Measurements from ENCODE around the gene AP2B1. TPM values are rescaled to one million over a fixed set of nuclear protein-coding genes. Genes with fewer than 3 reads are reported as not detected.

AP2B1 gene
- polyA plus RNA-seq, 1 donor (not counting 4 experiments of a cell fraction or from before 2014, with no cell fraction given): 189 TPM

GRCh38 chr17:35578197-35578928, 8.8 kb upstream of the AP2B1 start, which contains the start of gene PEX12:
PEX12 (minus strand) TSS chr17:35578571; CDS start chr17:35578021, 550 bp downstream.
- Histone ChIP-seq H3K79me2 (ENCODE audit: control insufficient read depth, insufficient read depth, low read length) (peaks cover 3% of the 10 kb centered on the region), H4K20me1 (ENCODE audit: control insufficient read depth, extremely low read depth, insufficient read depth, low read length) (no peaks in the 10 kb centered on the region), H3K36me3 (ENCODE audit: control insufficient read depth in 2 of 2, extremely low read depth in 1 of 2, insufficient read depth in 2 of 2, low read length in 2 of 2) (peaks cover 4 to 6% of the 10 kb centered on the region in 2 experiments), H3K27me3 (ENCODE audit: control insufficient read depth, extremely low read depth, insufficient read depth, low read length) (no peaks in the 10 kb centered on the region), H3K9me1 (ENCODE audit: control insufficient read depth, extremely low read depth, insufficient read depth, low read length) (no peaks in the 10 kb centered on the region), H2AFZ (ENCODE audit: control insufficient read depth, low read length) (peak within 1 kb of the TSS; percentile 96), H3K9ac (ENCODE audit: control insufficient read depth, extremely low read depth, insufficient read depth, low read length) (peak within 1 kb of the TSS; percentile 84), H3K4me3 (ENCODE audit: control insufficient read depth in 2 of 3, extremely low read depth in 1 of 3, insufficient read depth in 2 of 3, low read depth in 1 of 3, low read length in 3 of 3) (peak within 1 kb of the TSS; percentile 73 to 97 (median 78)), H3K9me3 (ENCODE audit: control insufficient read depth, low read depth, low read length) (no peaks in the 10 kb centered on the region), H3K4me2 (ENCODE audit: control insufficient read depth, extremely low read depth, insufficient read depth, low read depth, low read length) (peak within 1 kb of the TSS; percentile 88), H3K27ac (ENCODE audit: control insufficient read depth, insufficient read depth, low read length) (peak within 1 kb of the TSS; percentile 83), H3K4me1 (ENCODE audit: control insufficient read depth, extremely low read depth, insufficient read depth, low read length) (peaks cover 12% of the 10 kb centered on the region)
- FAIRE-seq (peak; percentile 75), DNase-seq (ENCODE audit: low read depth, low spot score) (no peak)
- dilution Hi-C loops (cut with MboI; ENCODE audit: extremely low pct_ligation_motif_present, low sequenced_read_pairs): no loop called here
- TF ChIP-seq EZH2 (IDR thresholded peaks at IDR 0.05; ENCODE audit: low read length) (no peak), CTCF (optimal IDR thresholded peaks at IDR 0.05 in 1 of 3, IDR thresholded peaks at IDR 0.05 in 1 of 3, conservative IDR thresholded peaks at IDR 0.05 in 1 of 3; ENCODE audit: extremely low read depth in 1 of 3, insufficient read depth in 2 of 3, low read length in 3 of 3) (no peak)

GRCh38 chr17:35578929-35579432, 8.1 kb upstream of the AP2B1 start:
- FAIRE-seq (peak; percentile 59), DNase-seq (ENCODE audit: low read depth, low spot score) (no peak)
- Histone ChIP-seq H3K4me2 (ENCODE audit: control insufficient read depth, extremely low read depth, insufficient read depth, low read depth, low read length) (peak overlapping the region; percentile 88), H3K36me3 (ENCODE audit: control insufficient read depth in 2 of 2, extremely low read depth in 1 of 2, insufficient read depth in 2 of 2, low read length in 2 of 2) (peaks cover 2 to 6% of the 10 kb centered on the region in 2 experiments), H3K27me3 (ENCODE audit: control insufficient read depth, extremely low read depth, insufficient read depth, low read length) (no peaks in the 10 kb centered on the region), H3K9ac (ENCODE audit: control insufficient read depth, extremely low read depth, insufficient read depth, low read length) (peak overlapping the region; percentile 84), H3K9me3 (ENCODE audit: control insufficient read depth, low read depth, low read length) (no peaks in the 10 kb centered on the region), H3K79me2 (ENCODE audit: control insufficient read depth, insufficient read depth, low read length) (peaks cover 3% of the 10 kb centered on the region), H3K4me1 (ENCODE audit: control insufficient read depth, extremely low read depth, insufficient read depth, low read length) (peaks cover 12% of the 10 kb centered on the region), H3K4me3 (ENCODE audit: control insufficient read depth in 2 of 3, extremely low read depth in 1 of 3, insufficient read depth in 2 of 3, low read depth in 1 of 3, low read length in 3 of 3) (peak overlapping the region; percentile 73 to 97 (median 78)), H3K9me1 (ENCODE audit: control insufficient read depth, extremely low read depth, insufficient read depth, low read length) (no peaks in the 10 kb centered on the region), H4K20me1 (ENCODE audit: control insufficient read depth, extremely low read depth, insufficient read depth, low read length) (no peaks in the 10 kb centered on the region), H2AFZ (ENCODE audit: control insufficient read depth, low read length) (peak overlapping the region; percentile 96), H3K27ac (ENCODE audit: control insufficient read depth, insufficient read depth, low read length) (peak overlapping the region; percentile 83)
- dilution Hi-C loops (cut with MboI; ENCODE audit: extremely low pct_ligation_motif_present, low sequenced_read_pairs): no loop called here
- no peak for TF ChIP-seq CTCF (optimal IDR thresholded peaks at IDR 0.05 in 1 of 3, IDR thresholded peaks at IDR 0.05 in 1 of 3, conservative IDR thresholded peaks at IDR 0.05 in 1 of 3; ENCODE audit: extremely low read depth in 1 of 3, insufficient read depth in 2 of 3, low read length in 3 of 3)
- no peak for TF ChIP-seq EZH2 (IDR thresholded peaks at IDR 0.05; ENCODE audit: low read length)
